T-helper 22 cell (primary cell): Measurements from ENCODE around the gene RESF1.

ENCODE experiments used
- DNase-seq: peaks from one replicate; pipeline ENCODE4 v3.0.0-alpha.2; 2020; ENCODE audit warnings: low read depth

Gene RESF1

DNA sequence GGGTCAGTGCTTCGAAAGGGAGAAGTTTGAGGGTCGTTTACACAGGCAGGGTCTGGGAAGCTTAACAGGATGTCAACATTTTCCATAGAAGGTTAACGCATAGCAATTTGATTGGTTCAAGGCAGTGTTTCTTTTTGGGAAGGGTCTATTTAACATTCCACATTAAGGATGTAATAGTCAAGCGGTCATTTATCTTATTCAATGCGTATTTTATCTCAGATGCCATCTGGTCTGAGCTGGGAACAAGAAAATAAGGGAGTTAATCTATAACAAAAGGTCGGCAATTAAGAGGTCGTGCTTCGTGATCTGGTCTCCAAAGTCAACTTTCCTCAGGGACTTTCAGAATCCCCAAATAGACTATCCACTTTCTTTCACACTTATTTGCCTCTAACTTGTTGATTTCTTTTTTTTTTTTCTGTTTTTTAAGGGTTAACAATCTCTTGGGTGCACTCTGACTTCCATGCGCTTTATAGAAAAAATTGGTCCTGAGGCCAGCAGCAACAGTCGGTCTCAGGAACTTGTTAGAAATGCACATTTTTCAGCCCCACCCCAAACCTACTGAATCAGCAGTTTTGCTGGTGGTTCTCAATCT lies 550 bp upstream of the RESF1 start:
- no peak for DNase-seq

DNA sequence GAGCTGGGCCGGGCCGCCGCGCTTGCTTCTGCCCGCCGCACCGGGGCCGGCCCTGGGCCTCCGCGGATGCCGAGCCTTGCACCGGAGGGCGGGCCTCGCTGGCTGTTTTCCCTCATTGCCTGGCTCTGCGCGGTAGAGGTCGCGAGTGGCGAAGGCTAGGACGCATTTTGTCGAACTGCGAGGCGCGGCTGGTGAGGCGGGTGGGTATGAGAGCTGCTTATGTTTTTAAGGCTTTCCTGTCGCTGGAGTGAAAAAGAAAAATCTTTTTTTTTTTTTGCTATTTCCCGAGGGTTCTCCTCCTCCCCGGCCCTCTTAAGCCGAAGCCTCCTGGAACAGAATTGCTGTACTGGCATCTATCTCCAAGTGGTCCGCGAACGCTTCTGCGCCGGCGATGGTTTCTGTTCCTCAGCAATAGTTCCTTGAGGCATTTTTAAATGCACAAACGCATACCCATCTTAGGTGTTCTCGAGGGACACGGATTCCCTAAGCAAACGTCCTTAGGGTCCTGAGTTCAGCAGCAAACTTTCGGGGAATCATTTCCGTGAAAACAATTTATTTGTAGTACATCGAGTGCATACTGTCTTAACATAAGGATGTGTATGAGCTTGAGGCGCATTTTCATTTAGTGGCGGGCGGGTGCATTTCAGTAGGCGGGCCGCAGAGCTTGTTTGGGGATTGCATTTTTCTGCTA lies 631 bp downstream of the RESF1 start:
- DNase-seq, result peak; percentile 51

DNA sequence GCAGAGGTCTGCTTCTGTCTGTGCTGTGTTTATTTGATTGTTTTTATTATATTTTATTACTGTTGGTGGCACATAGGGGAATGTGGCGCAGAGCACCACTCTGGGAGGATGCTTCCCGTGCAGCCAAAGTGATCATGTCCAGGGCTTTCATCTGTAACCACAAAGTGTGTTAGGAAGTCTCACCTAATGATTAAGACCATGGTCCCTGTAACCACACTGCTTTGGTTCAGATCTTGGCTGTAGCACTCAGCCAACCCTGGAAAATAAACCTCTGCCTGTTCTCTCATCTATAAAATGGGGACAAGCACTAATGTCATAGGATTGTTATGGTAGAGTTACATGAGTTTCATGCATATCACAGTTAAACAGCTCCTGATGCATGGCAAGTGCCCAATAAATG lies 1.9 kb downstream of the RESF1 start:
- DNase-seq, result no peak

DNA sequence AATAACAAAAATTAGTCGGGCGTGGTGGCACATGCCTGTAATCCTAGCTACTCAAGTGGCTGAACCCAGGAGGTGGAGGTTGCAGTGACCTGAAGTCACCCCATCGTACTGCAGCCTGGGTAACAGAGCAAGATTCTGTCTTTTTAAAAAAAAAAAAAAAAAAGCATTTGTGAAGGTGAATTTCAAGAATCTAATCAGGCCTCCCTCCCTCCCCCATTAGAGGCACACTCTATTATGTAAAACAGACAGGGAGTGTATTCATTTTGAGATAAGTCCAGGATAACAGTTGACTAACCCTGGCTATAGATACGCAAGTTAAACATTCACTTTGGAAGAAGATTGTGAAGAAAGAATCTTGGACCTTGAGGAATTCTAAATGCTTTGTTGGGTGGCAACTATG lies 2.9 kb downstream of the RESF1 start:
- DNase-seq, result no peak

DNA sequence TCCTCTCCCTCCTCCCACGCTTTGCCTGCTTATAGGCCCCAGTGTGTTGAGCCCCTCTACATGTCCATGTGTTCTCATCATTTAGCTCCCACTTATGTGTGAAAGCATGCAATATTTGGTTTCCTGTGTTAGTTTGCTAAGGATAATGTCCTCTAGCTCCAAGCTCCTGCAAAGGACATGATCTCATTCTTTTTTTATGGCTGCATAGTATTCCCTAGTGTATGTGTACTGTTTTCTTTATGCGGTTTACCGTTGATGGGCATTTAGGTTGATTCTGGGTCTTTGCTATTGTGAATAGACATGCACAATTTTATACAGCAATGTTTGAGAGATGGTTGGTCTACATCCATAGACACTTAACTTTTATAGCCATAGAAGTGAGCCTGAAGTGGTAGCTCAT lies 5.1 kb downstream of the RESF1 start:
- no peak for DNase-seq

DNA sequence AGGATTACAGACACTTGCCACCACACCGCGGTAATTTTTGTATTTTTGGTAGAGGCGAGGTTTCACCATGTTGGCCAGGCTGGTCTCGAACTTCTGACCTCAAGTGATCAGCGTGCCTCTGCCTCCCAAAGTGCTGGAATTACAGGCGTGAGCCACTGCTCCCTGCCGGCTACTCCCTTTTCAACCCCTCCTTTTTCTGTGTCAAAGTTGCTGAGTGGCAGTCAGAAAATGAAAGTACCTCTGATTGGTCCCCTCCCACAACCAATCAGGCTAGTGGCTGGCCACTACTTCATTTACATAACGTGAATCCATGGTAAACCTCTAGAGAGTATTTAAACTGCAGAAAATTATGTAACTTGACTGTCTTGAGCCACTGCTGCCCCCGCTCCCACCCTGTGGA lies 5.9 kb downstream of the RESF1 start:
- DNase-seq, result peak; percentile 9

DNA sequence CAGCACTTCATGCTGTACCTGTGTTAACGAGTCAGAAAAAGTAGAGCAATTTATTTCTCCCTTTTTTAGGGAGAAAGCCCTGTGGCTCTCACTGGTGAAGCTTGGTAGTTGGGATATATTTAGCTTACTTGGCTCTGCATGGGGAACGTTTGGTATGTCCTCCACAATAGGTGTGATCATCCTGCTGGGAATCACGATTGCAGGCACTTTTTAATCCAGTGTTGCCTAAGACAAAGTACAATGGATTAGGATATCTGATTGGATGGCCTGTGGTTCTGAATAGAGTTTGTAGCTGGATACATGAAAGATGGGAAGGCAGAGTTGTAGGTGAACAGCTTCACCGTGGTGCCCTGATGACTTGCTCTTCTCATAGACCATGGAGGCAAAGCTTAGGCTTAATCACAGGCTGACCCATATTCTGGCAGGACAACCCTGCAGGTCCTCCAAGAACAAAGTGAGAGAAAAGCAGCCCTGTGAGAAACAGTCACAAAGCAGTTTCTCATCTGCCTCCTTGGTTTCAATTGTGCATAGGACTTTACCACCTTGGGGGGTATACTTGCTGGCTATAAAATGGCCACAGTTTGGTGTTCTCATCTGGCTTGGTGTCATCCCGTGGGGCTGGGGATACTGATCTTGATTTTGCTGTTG lies 7.5 kb downstream of the RESF1 start:
- no peak for DNase-seq

DNA sequence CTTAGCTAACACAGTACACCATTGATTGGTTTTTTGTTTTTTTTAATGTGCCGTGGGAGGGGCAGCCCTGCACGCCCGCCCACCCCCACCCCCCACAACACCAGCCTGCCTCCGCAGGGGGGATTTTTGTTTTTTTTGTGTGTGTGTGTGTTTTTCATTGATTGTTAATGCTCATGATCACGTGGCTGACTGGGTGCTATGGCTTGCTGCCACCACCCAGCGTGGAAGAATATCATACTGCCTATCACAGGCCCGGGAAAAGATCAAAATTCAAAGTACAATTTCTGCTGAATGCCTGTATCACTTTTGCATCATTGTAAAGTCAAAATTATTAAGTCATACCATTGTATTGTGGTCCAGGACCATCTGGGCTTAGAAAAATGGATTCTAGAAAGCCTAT lies 8.3 kb downstream of the RESF1 start:
- no peak for DNase-seq

DNA sequence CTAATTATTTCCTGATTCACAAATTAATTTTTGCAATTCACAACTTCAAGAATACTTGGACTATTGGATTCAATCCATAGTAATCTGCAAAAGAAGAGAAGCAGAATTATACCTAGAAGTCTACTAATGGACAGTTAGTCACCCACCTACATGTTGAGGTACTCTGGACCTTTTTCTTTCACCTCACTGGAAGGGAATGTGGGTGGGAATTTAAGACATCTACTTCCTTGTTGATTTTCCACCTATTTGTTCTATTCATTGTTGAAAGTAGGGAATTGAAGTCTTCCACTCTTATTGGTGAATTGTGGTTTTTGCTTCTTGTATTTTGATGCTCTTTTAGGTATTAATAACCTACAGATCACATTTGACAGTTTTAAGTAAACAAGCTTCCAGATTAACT lies 11.0 kb downstream of the RESF1 start:
- DNase-seq, result no peak

DNA sequence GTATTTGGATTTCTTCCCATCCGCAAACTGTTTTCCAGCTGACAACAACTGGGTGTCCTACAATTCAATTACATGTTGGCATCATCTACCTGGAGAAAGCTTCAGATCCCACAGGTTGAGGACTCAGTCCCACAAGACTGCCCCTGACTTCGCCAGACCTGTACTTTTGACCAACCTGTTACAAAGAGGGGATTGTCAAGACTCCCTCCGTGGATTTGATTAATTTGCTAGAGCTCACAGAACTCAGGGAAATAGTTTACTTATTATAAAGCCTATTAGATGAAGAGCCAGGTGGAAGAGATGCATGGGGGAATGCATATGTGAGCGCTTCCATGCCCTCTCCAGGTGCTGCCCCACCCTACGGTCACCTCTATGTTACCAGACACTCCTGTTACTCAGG lies 14.6 kb downstream of the RESF1 start:
- DNase-seq, result no peak

DNA sequence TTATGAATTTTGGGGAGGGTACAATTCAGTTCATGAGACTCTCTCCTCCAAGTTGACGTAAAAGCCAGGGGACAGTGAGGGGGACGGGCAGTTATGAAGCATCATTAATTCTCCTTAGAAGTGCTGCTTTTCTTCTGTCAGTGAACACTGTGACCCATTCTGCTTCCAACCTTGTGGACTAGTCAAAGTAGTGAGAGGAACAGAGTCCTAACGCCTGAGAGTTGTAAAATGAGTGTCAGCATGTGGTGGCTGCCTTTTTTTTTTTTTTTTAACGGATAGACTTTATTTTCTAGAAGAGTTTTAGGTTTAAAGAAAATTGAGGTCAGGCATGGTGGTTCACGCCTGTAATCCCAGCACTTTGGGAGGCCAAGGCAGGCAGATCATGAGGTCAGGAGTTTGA lies 15.5 kb downstream of the RESF1 start:
- no peak for DNase-seq

DNA sequence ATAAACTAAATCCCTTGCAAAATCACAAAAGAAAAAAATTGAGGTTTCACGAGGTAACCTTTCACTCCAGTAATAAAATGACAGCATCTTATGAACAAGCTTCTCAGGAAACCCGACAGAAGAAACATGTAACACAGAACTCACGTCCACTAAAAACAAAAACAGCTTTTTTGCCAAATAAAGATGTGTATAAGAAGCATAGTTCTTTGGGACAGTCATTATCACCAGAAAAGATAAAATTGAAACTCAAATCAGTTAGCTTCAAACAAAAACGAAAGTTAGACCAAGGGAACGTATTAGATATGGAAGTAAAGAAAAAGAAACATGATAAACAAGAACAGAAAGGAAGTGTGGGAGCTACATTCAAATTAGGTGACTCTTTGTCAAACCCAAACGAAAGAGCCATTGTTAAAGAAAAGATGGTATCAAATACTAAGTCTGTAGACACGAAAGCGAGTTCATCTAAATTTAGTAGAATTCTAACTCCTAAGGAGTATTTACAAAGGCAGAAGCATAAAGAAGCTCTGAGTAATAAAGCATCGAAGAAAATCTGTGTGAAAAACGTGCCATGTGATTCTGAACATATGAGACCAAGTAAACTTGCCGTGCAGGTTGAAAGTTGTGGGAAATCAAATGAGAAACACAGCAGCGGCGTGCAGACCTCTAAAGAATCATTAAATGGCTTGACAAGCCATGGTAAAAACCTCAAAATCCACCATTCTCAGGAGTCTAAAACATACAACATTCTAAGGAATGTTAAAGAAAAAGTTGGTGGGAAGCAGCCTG lies 25.8 kb downstream of the RESF1 start:
- DNase-seq, result no peak

DNA sequence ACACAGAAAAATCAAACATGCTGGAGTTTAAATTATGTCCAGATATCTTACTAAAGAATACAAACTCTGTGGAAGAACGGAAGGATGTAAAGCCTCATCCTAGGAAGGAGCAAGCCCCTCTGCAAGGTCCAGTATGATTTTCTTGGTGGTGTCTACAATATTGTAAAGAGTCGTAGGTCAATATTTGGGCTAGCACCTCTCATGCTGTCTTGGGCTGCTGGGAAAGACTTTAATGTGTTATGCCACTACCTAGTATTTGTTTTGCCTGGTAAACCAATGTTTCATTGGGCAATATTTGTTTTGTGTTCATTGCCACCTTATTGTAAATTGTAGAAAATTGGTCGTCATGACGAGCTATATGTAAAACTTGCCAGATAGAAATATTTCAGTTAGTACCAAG lies 26.6 kb downstream of the RESF1 start:
- DNase-seq, result no peak

DNA sequence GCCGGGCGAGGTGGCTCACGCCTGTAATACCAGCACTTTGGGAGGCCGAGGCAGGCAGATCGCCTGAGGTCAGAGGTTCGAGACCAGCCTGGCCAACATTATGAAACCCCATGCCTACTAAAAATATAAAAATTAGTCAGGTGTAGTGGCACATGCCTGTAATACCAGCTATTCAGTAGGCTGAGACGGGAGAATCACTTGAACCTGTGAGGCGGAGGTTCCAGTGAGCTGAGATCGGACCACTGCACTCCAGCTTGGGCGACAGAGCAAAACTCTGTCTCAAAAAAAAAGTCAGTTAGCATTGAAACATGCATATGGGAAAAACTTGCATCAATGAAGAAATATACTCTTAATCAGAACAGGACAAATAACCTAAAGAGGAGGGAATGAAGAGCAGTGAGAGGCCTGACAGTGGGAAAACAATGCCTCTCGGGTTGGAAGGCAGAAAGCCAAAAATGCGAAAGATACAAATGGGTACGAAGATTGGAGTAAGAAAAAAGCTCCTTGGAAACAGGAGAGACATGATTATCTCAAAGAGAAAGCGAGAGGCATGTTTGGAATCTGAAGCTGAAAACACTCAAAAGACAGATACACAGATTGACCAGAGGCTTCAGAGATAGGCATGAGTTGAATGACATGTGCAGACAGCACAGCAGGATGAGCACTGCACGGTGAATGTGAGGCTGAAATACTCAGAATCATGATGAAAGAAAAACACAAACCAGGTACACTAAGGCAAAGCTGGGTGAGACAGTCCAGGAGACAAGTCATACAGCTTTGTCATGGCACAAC lies 30.6 kb downstream of the RESF1 start:
- no peak for DNase-seq

DNA sequence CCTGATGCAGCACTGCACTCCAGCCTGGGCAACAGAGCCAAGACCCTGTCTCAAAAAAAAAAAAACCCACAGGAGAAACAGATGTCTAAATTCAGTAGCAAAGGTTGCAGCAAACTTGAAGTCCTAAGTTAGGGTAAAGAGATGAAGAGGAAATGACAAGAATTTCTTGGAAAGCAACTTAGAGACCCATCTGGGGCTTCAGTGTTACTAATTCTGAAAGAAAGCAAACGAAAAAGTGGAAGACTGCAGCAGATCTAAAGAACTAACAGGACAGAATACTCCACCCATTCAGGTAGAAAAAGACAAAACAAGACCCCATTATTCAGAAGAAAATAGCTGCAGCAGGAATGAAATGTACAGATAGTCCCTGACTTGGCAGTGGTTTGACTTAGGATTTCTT lies 31.9 kb downstream of the RESF1 start:
- DNase-seq, result no peak

DNA sequence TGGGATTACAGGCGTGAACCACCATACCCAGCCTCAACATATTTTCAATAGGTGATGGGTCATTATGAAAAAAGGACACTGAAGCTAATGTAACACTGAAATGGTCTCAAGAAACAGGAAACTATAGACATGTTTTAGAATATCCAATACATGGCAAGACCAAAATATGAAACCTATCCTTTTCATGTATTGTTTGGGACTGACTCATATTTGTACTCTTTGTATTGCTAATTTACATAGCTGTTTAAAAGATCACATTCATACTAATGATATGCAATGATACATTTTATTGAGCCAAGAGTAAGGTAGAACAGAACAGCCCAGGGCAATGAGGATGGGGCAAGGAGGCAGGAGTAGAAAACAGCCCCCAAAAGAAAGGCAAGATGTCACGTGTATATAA lies 32.6 kb downstream of the RESF1 start:
- DNase-seq, result no peak

DNA sequence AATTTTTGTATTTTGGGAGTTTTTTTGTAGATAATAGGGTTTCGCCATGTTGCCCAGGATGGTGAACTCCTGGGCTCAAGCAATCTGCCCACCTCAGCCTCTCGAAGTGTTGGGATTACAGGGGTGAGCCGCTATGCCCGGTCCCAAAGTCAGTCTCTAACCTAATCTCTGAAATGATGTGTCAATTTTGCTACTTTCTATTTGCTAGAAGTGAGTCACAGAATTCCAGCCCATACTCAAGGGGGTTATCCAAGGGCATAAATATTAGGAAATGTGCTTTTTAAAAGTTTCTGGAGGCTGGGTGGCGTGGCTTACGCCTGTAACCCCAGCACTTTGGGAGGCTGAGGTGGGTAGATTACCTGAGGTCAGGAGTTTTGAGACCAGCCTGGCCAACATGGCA lies 40.5 kb downstream of the RESF1 start:
- no peak for DNase-seq

DNA sequence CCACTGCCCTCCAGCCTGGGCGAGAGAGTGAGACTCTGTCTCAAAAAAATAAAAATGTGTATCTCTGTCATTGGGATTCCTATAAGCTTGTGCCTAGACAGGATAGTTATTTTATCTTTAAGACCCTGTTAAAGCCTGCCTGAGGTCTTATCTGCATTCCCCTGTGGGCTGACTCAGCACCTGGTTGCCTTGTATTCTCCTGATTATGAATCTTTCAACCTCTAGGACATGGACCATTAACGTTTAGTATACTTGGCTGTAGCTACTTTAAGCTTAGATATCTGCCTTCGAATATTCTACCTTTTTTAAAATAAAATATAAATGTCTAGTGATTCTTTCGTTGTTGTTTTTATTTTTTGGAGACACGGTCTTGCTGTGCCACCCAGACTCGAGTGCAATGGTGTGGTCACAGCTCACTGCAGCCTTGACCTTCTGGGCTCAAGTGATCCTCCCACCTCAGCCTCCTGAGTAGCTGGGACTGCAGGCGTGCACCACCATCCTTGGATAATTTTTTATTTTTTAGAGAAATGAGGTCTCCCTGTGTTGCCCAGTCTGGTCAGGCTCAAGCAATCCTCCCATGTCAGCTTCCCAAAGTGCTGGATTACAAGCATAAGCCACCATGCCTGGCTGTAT lies 41.3 kb downstream of the RESF1 start:
- no peak for DNase-seq

DNA sequence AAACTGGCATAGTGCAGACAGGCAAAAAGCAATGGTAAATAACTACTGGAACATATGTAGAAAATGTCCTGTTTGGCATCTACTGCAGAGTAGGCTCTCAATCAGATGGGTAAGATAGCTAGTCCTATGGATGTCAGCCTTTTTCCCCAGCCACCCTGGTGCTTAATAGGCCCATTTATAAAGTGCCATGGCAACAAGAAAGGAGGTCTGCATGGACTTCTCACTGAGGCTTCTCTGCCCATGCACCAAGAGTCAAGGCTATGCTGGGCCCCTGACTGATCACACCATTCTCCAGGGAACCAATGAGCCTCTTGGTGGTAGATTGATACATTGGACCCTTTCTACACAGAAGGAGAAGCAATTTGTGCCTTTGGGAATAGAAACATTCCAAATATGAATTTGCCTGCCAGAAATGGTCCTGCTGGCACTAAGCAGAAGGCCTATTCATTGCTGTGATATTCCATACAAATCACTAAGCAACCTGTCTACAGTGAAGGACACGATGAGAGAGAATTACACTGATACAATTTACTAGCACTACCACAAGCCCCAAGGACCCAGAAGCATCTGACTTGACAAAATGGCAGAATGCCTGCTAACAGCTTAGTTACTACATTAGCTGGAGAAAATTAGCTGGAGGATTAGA lies 43.8 kb downstream of the RESF1 start:
- DNase-seq, result no peak

DNA sequence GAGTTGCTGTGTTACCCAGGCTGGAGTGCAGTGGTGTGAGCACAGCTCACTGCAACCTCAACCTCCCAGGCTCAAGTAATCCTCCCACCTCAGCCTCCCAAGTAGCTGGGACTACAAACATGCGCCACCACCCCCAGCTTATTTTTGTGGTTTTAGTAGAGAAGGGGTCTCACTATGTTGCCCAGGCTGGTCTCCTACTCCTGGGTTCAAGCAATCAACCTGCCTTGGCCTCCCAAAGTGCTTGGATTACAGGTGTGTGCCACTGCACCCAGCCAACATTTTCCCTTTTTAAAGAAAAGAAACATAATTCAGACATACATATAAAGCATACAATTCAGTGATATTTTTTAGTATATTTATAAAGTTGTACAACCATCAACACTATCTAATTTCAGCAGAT lies 44.4 kb downstream of the RESF1 start:
- no peak for DNase-seq

DNA sequence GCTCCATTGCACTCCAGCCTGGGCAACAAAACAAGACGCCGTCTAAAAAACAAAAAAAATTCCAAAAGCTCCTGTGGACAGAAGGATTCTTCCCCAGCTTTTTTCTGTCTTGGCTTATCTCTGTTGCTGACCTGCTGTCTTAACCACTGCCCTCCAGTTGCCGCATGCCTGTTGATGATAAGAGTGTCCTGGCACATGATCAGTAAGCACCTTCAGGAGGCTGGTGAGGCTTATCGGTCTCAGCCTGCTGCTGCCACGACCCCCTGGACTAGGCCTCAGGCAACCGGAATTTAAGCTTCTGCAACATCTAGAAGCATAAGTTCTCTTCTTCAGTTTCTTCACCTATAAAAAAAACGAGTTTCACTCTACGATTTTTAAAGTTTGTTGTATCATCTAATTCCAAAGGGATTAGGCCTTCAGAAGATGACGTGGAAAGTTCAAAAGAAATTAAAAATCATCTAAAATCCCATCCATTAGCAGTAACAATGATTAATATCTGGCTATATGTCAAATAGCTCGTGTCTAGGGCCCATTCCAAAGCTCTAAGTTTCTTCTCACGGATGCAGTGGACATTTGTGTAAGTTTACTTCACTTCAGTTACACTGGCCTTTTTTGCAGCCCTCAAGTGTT lies 46.4 kb downstream of the RESF1 start:
- no peak for DNase-seq
